GM21723 (cell line): ENCODE measurements around the gene WDR93.
A peak's percentile ranks its signal among the peaks of the same experiment; 100 is the strongest.

Experiments used
- ATAC-seq: cut with Tn5 transposase; IDR thresholded peaks from one replicate; pipeline ENCODE4 v1.9.1; 2021; ENCODE audit warnings: mild to moderate bottlenecking, moderate library complexity; ENCODE audit not compliant: unreplicated experiment

WDR93 gene

DNA sequence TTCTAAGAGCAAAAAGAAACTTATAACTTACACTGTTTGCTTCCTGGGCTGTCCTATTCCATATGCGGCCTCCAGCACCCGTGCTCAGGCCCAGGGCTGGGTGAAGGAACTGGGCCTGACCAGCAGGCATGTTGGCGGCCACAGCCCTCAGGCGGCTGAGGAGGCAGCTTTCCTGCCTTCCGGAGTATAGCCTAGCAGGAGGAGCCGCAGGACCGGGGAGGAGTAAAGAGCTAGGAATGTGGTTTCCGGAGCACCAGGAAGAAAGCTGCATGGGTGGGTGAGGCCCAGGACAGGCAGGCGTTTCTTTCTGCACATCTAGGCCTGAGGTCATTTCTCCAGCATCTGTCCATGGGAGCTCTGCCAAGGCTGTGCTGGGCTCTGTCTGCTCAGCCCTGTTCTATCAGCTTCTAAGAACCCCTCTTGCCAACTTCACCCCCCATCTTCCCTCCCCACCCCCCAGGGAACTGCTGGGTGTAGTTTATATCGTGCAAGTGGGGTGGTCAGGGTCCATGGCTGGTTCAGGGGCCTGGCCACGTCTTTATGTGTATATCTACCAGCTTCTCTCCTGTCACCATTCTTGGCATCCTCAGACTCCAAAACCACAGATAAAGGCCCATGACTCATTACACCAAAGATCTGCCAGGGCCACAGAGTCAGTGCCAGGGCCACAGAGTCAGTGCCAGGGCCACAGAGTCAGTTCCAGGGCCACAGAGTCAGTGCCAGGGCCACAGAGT, 27.6 kb upstream of the WDR93 start:
- ATAC-seq = no peak

DNA sequence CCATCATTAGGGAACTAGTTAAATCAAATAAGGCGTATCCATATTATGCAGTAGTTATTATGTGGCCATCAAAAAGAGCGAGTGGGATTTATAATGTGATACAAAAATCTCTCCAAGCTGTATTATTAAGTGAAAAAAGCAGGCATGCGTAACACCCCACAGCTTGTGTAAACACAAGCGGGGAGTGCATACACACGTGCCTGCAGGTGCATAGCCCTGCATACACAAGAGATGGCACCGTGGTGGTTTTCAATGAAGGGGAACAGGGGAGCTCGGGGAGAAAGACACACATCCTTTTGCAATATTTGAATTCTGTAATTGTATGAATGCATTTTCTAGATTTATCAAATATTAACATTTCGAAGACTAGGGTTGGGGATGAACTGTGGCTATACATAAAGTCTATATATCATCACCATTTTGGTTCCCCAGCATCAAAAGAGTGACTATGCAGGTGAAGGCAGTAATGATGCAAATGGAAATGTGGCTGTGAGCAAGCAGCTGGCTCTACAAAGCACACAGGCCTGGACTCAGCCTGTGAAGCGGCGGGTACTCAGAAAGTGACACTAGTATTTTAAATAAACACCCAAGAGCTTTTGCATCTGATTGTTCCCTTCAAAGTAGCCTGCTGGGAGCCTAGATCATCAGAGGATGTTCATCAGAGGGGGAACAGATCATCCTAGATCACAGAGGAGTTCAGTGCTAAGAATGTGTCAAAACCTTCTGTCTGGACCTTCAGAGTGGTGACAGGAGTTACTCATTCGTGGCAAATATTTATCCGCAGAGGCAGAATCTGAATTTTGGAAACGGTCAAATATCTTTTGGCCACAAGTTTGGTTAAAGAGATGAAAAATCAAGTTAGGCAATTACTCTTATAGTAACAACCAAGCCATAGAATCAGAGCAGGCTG, 25.9 kb upstream of the WDR93 start:
- no peak for ATAC-seq

DNA sequence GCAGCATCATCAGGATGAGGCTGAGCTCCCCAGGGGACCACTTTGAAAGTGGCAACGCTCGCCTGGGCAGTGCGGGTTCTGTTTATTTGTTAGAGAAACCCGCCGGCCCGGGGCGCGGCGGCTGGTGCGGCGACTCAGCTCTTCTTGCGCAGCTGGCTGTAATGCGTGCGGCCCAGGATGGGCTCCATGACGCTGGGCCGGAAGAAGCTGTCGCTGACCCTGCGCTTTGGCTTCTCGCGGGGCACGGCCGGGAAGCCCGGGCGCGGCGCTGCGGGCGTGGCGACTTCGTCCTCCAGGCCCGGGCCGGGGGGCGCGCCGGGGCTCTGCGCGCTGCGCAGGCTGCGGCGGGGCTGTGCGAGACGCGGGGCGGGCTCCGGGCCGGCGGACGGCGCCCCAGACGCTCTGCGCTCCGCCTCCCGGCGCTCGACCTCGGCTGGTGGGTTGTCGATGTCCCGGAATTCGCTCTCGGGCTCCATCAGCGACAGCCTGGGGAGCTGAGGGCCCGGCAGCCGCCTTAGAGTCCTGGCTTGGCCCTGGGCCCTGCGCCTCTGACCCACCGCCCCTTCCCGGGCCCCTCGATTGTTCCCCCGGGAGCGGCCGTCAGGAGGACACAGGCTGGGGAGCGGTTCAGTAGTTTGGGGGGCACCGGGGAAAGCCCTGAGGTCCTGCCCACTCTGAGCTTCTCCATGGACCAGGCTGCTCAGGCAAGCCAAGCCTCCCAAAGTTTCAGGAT, 25.0 kb upstream of the WDR93 start:
- peak; percentile 55 for ATAC-seq

GRCh38 chr15:89666184-89666857, 24.3 kb upstream of the WDR93 start:
- ATAC-seq = no peak

DNA sequence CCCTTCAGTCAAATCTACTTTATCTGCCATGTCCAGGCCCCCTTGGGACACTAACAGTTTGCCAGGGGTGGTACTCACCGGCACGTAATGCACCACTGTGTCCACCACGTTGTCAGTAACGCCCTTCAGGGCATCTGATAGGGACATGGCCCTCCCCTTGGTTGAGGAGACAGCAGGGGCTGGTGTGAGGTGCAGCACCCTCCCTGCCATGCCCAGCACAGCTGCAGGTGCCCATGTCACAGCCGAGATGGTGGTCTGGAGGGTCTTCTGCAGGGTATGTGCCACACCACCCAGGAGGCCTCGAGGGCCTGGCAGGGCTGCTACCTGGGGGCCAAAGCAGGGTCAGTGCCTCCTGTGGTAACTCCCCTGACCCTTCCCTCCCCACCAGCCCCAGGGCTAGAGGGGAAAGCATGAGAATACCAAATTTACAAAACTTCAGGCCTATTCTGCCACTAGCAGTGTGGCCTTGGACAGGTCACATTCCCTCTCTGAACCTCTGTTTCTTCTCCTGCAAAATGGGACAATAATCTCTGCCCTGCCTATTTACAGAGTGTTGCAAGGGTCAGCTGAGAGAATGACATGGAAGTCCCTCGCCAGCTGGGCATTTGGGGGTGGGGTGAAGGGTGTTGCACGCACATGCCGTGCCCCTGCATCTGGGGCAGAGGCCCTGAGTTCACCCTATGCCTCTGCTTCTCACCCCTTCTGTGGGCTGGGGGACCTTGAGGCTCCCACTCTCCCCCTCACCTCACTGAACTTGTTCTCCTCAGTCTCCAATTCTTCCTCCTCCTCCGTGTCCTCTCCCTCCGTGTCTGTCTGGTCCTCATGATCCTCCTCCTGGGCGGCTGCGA, 23.5 kb upstream of the WDR93 start:
- ATAC-seq = no peak

DNA sequence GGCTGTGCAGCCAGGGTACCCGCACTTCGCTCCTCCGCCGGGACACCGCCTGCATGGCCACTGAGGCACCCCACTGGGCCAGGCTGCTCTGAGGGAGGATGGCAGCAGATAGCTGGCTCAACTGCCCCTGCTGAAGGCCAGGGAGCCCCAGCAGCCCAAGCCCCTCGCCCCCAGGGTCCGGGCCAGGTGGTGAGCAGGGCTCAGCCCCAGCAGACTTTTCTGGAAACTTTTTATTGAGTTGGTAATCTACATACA, 23.0 kb upstream of the WDR93 start:
- no peak for ATAC-seq

GRCh38 chr15:89668171-89668570, 22.4 kb upstream of the WDR93 start:
- no peak for ATAC-seq

DNA sequence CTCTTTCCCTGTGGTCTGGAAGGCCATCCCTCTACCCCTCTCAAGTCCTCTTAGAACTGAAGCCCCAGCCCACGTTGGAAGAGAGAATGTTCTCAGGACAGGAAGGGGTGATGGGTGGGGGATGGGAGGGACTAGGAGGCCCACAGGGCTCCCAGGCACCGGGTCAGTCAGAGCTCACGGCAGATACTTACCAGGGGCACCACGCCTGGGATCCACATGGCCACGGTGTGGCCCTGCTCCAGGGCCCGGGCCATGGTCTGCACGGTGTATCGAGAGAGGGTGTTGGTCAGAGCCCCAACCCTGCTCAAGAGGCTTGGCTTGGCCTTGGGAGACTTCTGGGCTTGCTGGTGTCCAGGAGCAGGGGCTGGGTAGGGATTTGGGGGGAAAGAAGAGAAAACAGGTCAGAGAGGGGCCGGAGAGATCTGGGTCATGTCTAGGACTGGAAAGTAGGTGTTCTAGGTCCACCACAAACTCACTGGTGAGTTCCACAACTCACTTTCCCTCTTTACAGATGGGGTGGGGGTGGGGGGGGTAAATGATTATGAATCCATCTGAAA, 21.2 kb upstream of the WDR93 start:
- no peak for ATAC-seq

DNA sequence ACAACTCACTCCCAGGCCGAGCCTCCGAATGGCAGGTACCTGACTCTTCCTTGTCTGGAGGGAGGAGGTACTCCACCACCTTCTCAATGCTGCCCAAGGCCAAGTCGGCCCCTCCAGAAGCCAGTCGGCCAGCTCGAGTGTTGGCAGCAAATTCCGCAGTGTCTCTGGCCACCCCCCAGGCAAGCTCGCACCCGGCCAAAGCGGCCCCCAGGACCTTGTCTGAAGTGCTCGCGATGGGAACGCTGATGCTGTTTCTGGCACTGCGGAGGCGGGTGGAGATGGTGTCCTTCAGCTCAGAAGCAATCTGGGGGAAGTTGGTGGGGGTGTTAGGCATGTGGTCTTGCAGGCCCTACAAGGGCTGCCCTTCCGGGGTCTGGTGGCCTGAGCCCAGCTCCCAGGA, 20.7 kb upstream of the WDR93 start:
- ATAC-seq = no peak

GRCh38 chr15:89670971-89671560, 19.5 kb upstream of the WDR93 start:
- no peak for ATAC-seq

DNA sequence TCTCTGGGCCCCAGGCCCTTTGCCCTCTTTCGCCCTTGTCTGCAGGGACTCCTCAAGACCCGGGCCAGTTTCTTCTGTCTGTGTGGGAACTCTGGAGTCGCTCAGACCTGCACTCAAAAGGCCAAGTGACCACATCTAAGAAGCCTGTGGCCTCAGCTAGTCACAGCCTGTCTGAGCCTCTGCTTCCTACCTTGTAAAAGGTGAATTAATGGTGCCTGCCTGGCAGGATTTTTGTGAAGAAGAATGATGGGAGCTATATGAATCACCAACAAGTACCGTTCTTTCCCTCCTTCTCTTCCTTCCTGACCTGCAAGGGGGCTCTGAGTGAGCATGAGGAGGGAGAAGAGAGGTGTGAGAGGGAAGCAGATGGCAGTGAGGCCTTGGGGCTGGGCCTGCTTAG, 18.9 kb upstream of the WDR93 start:
- ATAC-seq = no peak

GRCh38 chr15:89672221-89673164, 18.1 kb upstream of the WDR93 start:
- no peak for ATAC-seq

GRCh38 chr15:89673165-89673512, 17.5 kb upstream of the WDR93 start:
- no peak for ATAC-seq

- ATAC-seq = no peak
Measured at GRCh38 chr15:89674526-89674925, 16.1 kb upstream of the WDR93 start.

DNA sequence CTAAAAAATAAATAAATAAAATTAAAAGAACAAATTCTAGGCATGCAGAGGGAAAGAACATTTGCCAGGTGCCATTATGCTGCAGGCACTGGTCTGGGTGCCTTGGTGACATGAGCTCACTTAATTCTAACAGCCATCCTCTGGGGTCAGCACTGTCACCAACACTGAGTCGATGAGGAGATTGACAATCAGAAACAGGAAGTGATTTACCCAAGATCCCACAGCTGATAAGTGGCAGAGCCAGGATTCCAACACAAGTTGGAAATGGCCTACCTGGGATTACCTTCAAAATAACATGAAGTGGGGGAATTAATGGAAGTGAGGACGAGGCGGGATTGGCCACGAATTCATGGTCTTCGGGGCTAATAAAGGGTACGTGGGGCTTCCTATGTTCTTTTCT, 15.0 kb upstream of the WDR93 start:
- no peak for ATAC-seq

GRCh38 chr15:89677381-89677780, 13.2 kb upstream of the WDR93 start:
- ATAC-seq = no peak

DNA sequence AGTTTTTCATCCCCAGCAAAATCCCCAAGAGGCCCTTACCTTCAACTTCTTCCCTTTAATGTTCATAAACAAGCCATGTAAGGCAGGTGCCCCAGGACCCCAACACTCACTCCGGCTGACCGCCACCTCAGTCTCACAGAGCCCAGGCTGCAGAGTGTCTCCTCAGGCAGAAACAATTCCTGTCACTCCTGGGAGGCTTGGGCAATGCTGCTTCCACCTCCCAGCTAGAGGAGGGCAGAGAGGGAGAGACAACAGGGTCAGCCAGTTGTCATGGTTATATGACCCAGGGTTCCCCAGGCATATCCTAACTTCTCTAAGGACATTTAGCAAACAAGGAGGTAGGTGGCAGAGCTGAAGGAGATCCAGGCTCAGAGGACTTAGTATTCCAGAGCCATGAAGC, 11.4 kb upstream of the WDR93 start, which contains the start of gene PLIN1:
TSS of gene PLIN1 (minus strand) at position 156 of the 400 bp plus-strand sequence. CDS start 1,878 bp downstream, outside the sequence.
- no peak for ATAC-seq

DNA sequence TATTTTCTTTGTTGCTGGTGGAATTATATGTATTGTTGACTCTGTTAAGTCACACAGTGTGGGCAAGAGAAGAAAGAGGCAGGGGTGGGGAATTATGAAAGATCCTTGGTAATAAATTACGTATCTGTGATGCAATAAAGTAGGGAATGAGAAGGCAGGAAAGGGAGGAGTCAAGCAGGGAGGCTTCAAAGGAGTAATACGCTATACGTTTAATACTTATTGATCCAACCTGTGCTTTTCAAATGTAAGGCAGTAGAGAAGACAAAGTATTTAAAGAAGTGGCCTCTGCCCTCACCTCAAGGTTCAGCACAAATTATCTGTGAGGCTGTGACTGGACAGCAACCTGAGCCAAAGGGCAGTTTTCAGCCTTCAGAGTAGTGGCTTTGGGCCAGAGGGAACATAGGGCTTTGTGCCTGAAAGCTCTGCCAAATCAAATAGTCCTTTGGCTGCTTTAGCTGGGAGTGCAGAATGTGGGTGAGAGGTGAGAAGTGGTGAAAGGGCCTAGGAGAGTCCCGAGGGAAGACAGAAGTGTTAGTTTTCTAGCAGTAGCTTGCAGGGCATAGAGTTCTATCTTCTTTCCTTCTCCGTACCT, 10.2 kb upstream of the WDR93 start:
- no peak for ATAC-seq
